Measurements from ENCODE around the gene CATSPERZ. TPM values are rescaled to one million over a fixed set of nuclear protein-coding genes. Genes with fewer than 3 reads are reported as not detected.

CATSPERZ gene
- total RNA-seq, 1 donor from 2014 or later = not detected

DNA sequence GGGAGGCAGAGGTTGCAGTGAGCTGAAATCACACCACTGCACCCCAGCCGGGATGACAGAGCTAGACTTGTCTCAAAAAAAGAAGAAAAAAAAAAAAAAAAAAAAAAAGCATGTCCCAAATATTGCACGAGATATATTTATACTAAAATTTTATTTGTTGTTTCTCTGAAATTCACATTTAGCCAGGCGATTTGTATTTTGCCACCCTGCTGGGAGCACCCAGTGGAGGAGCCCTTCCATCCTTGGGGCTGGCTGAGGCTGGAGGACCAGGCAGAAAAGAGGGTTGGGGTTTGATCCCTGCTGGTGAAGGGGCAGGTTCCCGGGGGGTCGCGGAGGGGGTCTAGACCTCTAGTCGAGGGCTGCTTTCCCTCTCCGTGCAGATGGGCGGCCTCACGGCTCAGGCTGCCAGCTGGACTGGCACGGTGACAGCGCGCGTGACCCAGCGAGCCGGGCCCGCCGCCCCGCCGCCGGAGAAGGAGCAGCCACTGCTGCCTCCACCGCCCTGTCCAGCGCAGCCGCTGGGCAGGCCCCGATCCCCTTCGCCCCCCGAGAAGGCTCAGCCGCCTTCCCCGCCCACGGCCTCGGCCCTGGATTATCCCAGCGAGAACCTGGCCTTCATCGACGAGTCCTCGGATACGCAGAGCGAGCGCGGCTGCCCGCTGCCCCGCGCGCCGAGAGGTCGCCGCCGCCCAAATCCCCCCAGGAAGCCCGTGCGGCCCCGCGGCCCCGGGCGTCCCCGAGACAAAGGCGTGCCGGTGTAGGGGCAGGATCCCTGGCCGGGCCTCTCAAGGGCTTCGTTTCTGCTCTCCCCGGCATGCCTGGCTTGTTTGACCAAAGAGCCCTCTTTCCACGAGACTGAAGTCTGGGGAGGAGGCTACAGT lies 952 bp upstream of the CATSPERZ start:
- DNase-seq (peak; percentile 70), ATAC-seq (peak; percentile 50 to 56)
- Histone ChIP-seq H3K27ac (peak overlapping the region; percentile 34), H3K4me1 (peaks cover 32% of the 10 kb centered on the region), H3K9me3 (no peaks in the 10 kb centered on the region), H3K36me3 (no peaks in the 10 kb centered on the region), H3K4me3 (peak overlapping the region; percentile 51), H3K27me3 (ENCODE audit: low read depth) (peaks cover 67% of the 10 kb centered on the region)
- intact Hi-C loops (cut with DNase I) = no loop called here
- no peak for TF ChIP-seq CTCF (IDR thresholded peaks at IDR 0.05)

- no peak for DNase-seq
- Histone ChIP-seq H3K27me3 (ENCODE audit: low read depth) (peaks cover 25% of the 10 kb centered on the region), H3K36me3 (peaks cover 9% of the 10 kb centered on the region), H3K9me3 (no peaks in the 10 kb centered on the region), H3K27ac (peak overlapping the region; percentile 96), H3K4me3 (peak overlapping the region; percentile 75), H3K4me1 (peaks cover 48% of the 10 kb centered on the region)
- no peak for ATAC-seq
- no peak for TF ChIP-seq CTCF (IDR thresholded peaks at IDR 0.05)
- intact Hi-C loops (cut with DNase I) = no loop called here
Observed at GRCh38 chr11:64303109-64304031, 3.2 kb downstream of the CATSPERZ start.

- peaks cover 9% of the 10 kb centered on the region for H3K36me3 ChIP-seq
- H3K27me3 ChIP-seq (ENCODE audit: low read depth) = peaks cover 19% of the 10 kb centered on the region
- ATAC-seq (no peak), DNase-seq (no peak)
- TF ChIP-seq CTCF (IDR thresholded peaks at IDR 0.05) = no peak
- peak overlapping the region; percentile 96 for H3K27ac ChIP-seq
- H3K9me3 ChIP-seq = no peaks in the 10 kb centered on the region
- H3K4me3 ChIP-seq = peak overlapping the region; percentile 75
- peaks cover 46% of the 10 kb centered on the region for H3K4me1 ChIP-seq
- intact Hi-C loops (cut with DNase I) = no loop called here
Observed at GRCh38 chr11:64304032-64304315, 3.8 kb downstream of the CATSPERZ start.

GRCh38 chr11:64304316-64305072 lies 4.3 kb downstream of the CATSPERZ start:
- intact Hi-C loops (cut with DNase I) = no loop called here
- TF ChIP-seq CTCF (IDR thresholded peaks at IDR 0.05) = peak; percentile 87
- Histone ChIP-seq H3K27me3 (ENCODE audit: low read depth) (peaks cover 14% of the 10 kb centered on the region), H3K36me3 (peaks cover 9% of the 10 kb centered on the region), H3K9me3 (no peaks in the 10 kb centered on the region), H3K4me1 (peaks cover 41% of the 10 kb centered on the region), H3K4me3 (peak overlapping the region; percentile 75), H3K27ac (peak overlapping the region; percentile 96)
- ATAC-seq (peak; percentile 66 to 72), DNase-seq (peak; percentile 97)

GRCh38 chr11:64305075-64305690 lies 5.0 kb downstream of the CATSPERZ start, which contains the start of gene ESRRA:
ESRRA (plus strand) TSS chr11:64305524; CDS start chr11:64307180, 1,656 bp downstream.
- H3K4me3 ChIP-seq = peak within 1 kb of the TSS; percentile 75
- H3K36me3 ChIP-seq = peaks cover 9% of the 10 kb centered on the region
- TF ChIP-seq CTCF (IDR thresholded peaks at IDR 0.05) = no peak
- ATAC-seq (peak; percentile 93 to 96), DNase-seq (peak; percentile 100)
- peaks cover 34% of the 10 kb centered on the region for H3K4me1 ChIP-seq
- peaks cover 7% of the 10 kb centered on the region for H3K27me3 ChIP-seq (ENCODE audit: low read depth)
- H3K9me3 ChIP-seq = no peaks in the 10 kb centered on the region
- intact Hi-C loops (cut with DNase I) = no loop called here
- H3K27ac ChIP-seq = peak within 1 kb of the TSS; percentile 96
